Activated CD4-positive, alpha-beta T cell treated with anti-CD3 and anti-CD28 coated beads, Interleukin-2, amount 10 ng/mL, durations not matched to agents 7 days and 5 days (primary cell): ENCODE results near the gene CPNE2. TPM values are rescaled to one million over a fixed set of nuclear protein-coding genes. Genes with fewer than 3 reads are reported as not detected.
A peak's percentile ranks its signal among the peaks of the same experiment; 100 is the strongest.

Experiments
- CTCF ChIA-PET: fragments of 350-600 bp; sonication (Branson Sonifier 250); formaldehyde crosslinking; loops from one replicate; lab custom pipeline; 2021; ENCODE audit warnings: antibody characterized with exemption; lab: Charles Lee
- POLR2A ChIA-PET: fragments of 350-600 bp; sonication (Branson Sonifier 250); formaldehyde crosslinking; loops from one replicate; lab custom pipeline; 2021; ENCODE audit warnings: antibody characterized with exemption; lab: Charles Lee
- DNase-seq: peaks from one replicate; pipeline ENCODE4 v3.0.0-alpha.2; 2020
- H3K27ac Mint-ChIP-seq: one replicate; pipeline ENCODE4 v1.8.0; 2021; ENCODE audit warnings: mild to moderate bottlenecking, moderate library complexity, mixed read lengths
- H3K27me3 Mint-ChIP-seq: one replicate; pipeline ENCODE4 v1.8.0; 2021; ENCODE audit warnings: mixed read lengths
- H3K36me3 Mint-ChIP-seq: one replicate; pipeline ENCODE4 v1.8.0; 2021; ENCODE audit warnings: low read depth, mixed read lengths
- H3K4me1 Mint-ChIP-seq: one replicate; pipeline ENCODE4 v1.8.0; 2021; ENCODE audit warnings: mixed read lengths
- H3K4me3 Mint-ChIP-seq: one replicate; pipeline ENCODE4 v1.8.0; 2021; ENCODE audit warnings: mild to moderate bottlenecking, moderate library complexity, mixed read lengths
- H3K9me3 Mint-ChIP-seq: one replicate; pipeline ENCODE4 v1.8.0; 2021; ENCODE audit warnings: mixed read lengths
- total RNA-seq, 2 experiments: library from RNA; stranded (reverse); gene quantifications; one replicate each; pipeline ENCODE4 v1.2.3, GENCODE V29; 2021

Gene CPNE2
- total RNA-seq, 2 experiments from 2014 or later: 3.1 to 3.6 TPM

GRCh38 chr16:57153841-57154240, 61.5 kb downstream of the CPNE2 start:
- H3K36me3 Mint-ChIP-seq: peaks cover 46% of the 10 kb centered on the region
- no peak overlapping the region for H3K4me3 Mint-ChIP-seq
- H3K27me3 Mint-ChIP-seq: no peaks in the 10 kb centered on the region
- H3K4me1 Mint-ChIP-seq: peaks cover 36% of the 10 kb centered on the region
- H3K27ac Mint-ChIP-seq: no peak overlapping the region
- no peaks in the 10 kb centered on the region for H3K9me3 Mint-ChIP-seq
- DNase-seq: no peak
- ChIA-PET CTCF (interaction anchor here (1.1 to 2.1 kb wide), 3 partner anchors 9 to 35 kb away, joined by 3 to 6 read pairs (median 5); no protein-coding TSS in a partner anchor), POLR2A (no interaction called here)

GRCh38 chr16:57155702-57156350, 63.4 kb downstream of the CPNE2 start:
- Mint-ChIP-seq H3K9me3 (no peaks in the 10 kb centered on the region), H3K4me1 (peaks cover 40% of the 10 kb centered on the region), H3K36me3 (peaks cover 58% of the 10 kb centered on the region), H3K27me3 (no peaks in the 10 kb centered on the region), H3K27ac (peak overlapping the region; percentile 28), H3K4me3 (no peak overlapping the region)
- DNase-seq: no peak
- ChIA-PET POLR2A (interaction anchor here (0.6 kb wide), 1 partner anchor 35 kb away, joined by 3 read pairs; no protein-coding TSS in a partner anchor), CTCF (interaction anchor here (0.7 to 1.6 kb wide), 6 partner anchors 15 to 479 kb away, joined by 3 to 7 read pairs (median 3); partner anchors contain the start of gene CPNE2)

GRCh38 chr16:57156351-57156703, 63.9 kb downstream of the CPNE2 start:
- H3K4me1 Mint-ChIP-seq: peaks cover 40% of the 10 kb centered on the region
- no peaks in the 10 kb centered on the region for H3K9me3 Mint-ChIP-seq
- H3K36me3 Mint-ChIP-seq: peaks cover 62% of the 10 kb centered on the region
- CTCF ChIA-PET: interaction anchor here (0.7 to 1.6 kb wide), 4 partner anchors 22 to 72 kb away, joined by 3 to 7 read pairs (median 4); partner anchors contain the start of gene CPNE2
- peak overlapping the region; percentile 28 for H3K27ac Mint-ChIP-seq
- no peak overlapping the region for H3K4me3 Mint-ChIP-seq
- DNase-seq: no peak
- H3K27me3 Mint-ChIP-seq: no peaks in the 10 kb centered on the region
- POLR2A ChIA-PET: no interaction called here

DNA sequence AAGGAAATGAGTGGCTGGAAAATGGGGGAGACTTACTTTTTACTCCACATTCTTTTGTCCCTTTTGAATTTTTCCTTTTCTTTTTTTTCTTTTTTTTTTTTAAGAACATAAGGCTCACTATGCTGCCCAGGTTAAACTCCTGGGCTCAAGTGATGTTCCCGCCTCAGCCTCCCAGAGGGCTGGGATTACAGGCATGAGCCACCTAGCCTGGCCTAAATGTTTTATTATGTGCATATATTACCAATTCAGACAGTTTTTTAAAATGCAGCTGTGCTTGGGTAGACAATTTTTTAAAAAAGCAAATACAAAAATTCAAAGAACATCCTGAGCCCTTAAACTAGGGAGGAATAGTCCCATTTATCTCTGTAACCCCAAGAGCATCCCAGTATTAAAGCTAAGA, 65.2 kb downstream of the CPNE2 start:
- no peaks in the 10 kb centered on the region for H3K27me3 Mint-ChIP-seq
- H3K9me3 Mint-ChIP-seq: no peaks in the 10 kb centered on the region
- H3K27ac Mint-ChIP-seq: no peak overlapping the region
- POLR2A ChIA-PET: no interaction called here
- CTCF ChIA-PET: no interaction called here
- H3K4me3 Mint-ChIP-seq: no peak overlapping the region
- DNase-seq: no peak
- peaks cover 58% of the 10 kb centered on the region for H3K36me3 Mint-ChIP-seq
- H3K4me1 Mint-ChIP-seq: peaks cover 28% of the 10 kb centered on the region

GRCh38 chr16:57159447-57159846, 67.1 kb downstream of the CPNE2 start:
- ChIA-PET CTCF (interaction anchor here (0.7 to 1.3 kb wide), 3 partner anchors 24 to 63 kb away, joined by 3 to 4 read pairs (median 4); no protein-coding TSS in a partner anchor), POLR2A (no interaction called here)
- H3K27ac Mint-ChIP-seq: peak overlapping the region; percentile 7
- no peaks in the 10 kb centered on the region for H3K27me3 Mint-ChIP-seq
- no peak overlapping the region for H3K4me3 Mint-ChIP-seq
- peaks cover 55% of the 10 kb centered on the region for H3K36me3 Mint-ChIP-seq
- no peak for DNase-seq
- no peaks in the 10 kb centered on the region for H3K9me3 Mint-ChIP-seq
- peaks cover 26% of the 10 kb centered on the region for H3K4me1 Mint-ChIP-seq

DNA sequence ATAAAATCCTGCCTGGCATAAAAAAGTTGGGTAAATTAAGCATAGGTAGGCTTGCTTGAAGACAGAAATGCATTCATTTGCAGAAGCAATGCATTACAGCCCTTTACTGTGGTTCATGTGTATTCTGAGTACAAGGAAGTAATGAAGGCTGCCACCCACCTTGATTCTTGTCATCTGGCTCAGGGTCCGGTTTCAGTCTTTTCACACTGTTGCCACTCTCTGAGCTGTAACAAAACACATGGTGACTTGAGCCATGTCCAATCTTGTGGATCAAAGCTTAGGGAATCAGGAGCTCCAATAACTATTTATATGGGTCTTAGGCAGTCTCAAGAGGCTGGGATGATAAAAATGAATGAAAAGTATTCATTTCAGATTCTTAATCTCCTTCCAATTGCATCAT, 71.5 kb downstream of the CPNE2 start:
- ChIA-PET CTCF (no interaction called here), POLR2A (no interaction called here)
- H3K4me1 Mint-ChIP-seq: peaks cover 10% of the 10 kb centered on the region
- H3K27me3 Mint-ChIP-seq: no peaks in the 10 kb centered on the region
- H3K27ac Mint-ChIP-seq: no peak overlapping the region
- H3K36me3 Mint-ChIP-seq: peaks cover 49% of the 10 kb centered on the region
- H3K4me3 Mint-ChIP-seq: no peak overlapping the region
- no peak for DNase-seq
- no peaks in the 10 kb centered on the region for H3K9me3 Mint-ChIP-seq

- POLR2A ChIA-PET: no interaction called here
- CTCF ChIA-PET: no interaction called here
- no peaks in the 10 kb centered on the region for H3K9me3 Mint-ChIP-seq
- no peak overlapping the region for H3K4me3 Mint-ChIP-seq
- H3K4me1 Mint-ChIP-seq: peaks cover 9% of the 10 kb centered on the region
- H3K36me3 Mint-ChIP-seq: peaks cover 46% of the 10 kb centered on the region
- H3K27me3 Mint-ChIP-seq: no peaks in the 10 kb centered on the region
- DNase-seq: no peak
- no peak overlapping the region for H3K27ac Mint-ChIP-seq
Observed at GRCh38 chr16:57165483-57165882, 73.1 kb downstream of the CPNE2 start.

- no peaks in the 10 kb centered on the region for H3K9me3 Mint-ChIP-seq
- no peaks in the 10 kb centered on the region for H3K27me3 Mint-ChIP-seq
- POLR2A ChIA-PET: no interaction called here
- peaks cover 45% of the 10 kb centered on the region for H3K36me3 Mint-ChIP-seq
- no peak overlapping the region for H3K27ac Mint-ChIP-seq
- CTCF ChIA-PET: interaction anchor here (1.9 kb wide), 1 partner anchor 79 kb away, joined by 5 read pairs; no protein-coding TSS in a partner anchor
- H3K4me1 Mint-ChIP-seq: peaks cover 6% of the 10 kb centered on the region
- DNase-seq: no peak
- H3K4me3 Mint-ChIP-seq: no peak overlapping the region
Observed at GRCh38 chr16:57165938-57166337, 73.6 kb downstream of the CPNE2 start.

DNA sequence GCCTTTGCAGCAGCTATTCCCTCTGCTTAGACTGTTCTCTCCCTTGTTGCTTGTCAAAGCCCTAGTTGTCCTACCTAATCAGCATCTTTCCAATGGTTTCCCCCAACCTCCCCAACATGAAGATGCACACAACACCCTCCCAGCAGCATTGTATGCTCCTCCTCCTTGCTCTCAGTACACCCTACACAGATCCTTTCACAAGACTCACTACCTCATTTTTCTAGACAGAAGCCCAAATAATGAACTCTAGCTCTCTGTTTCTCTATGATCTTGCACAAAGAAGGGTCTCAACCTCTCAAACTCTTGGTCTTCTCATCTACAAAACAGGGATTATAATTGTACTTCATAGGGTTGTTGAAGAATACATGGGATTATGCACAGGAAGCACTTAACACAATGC, 74.1 kb downstream of the CPNE2 start:
- POLR2A ChIA-PET: no interaction called here
- no peak for DNase-seq
- Mint-ChIP-seq H3K9me3 (no peaks in the 10 kb centered on the region), H3K4me3 (no peak overlapping the region), H3K4me1 (peaks cover 5% of the 10 kb centered on the region), H3K27me3 (no peaks in the 10 kb centered on the region), H3K36me3 (peaks cover 47% of the 10 kb centered on the region), H3K27ac (no peak overlapping the region)
- CTCF ChIA-PET: interaction anchor here (1.9 kb wide), 1 partner anchor 80 kb away, joined by 5 read pairs; no protein-coding TSS in a partner anchor

GRCh38 chr16:57166951-57167350, 74.6 kb downstream of the CPNE2 start:
- Mint-ChIP-seq H3K4me3 (no peak overlapping the region), H3K27me3 (no peaks in the 10 kb centered on the region), H3K4me1 (peaks cover 5% of the 10 kb centered on the region), H3K9me3 (no peaks in the 10 kb centered on the region), H3K36me3 (peaks cover 51% of the 10 kb centered on the region), H3K27ac (no peak overlapping the region)
- ChIA-PET CTCF (interaction anchor here (1.9 kb wide), 1 partner anchor 80 kb away, joined by 5 read pairs; no protein-coding TSS in a partner anchor), POLR2A (no interaction called here)
- DNase-seq: no peak

DNA sequence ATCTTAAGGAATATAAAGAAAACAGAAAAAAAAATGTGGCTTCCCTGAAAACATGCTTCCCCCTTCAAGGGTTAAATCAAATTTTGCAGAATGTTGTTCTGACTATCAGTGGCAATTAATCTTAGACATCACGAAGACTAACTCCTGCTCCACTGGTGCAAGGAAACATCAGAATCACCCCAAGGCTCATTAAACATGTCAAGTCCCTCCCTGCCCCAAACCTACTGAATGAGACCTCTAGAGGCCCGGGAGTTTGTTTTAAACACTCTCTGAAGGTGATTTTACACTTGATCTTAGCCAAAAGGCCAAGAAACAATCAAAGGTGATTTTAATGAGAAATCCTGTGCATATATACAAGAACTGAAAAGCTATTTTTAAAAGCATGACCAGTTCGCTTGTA, 75.2 kb downstream of the CPNE2 start:
- Mint-ChIP-seq H3K4me1 (peaks cover 5% of the 10 kb centered on the region), H3K9me3 (no peaks in the 10 kb centered on the region), H3K4me3 (no peak overlapping the region), H3K27me3 (no peaks in the 10 kb centered on the region), H3K36me3 (peaks cover 56% of the 10 kb centered on the region), H3K27ac (no peak overlapping the region)
- ChIA-PET POLR2A (no interaction called here), CTCF (interaction anchor here (1.0 to 1.9 kb wide), 2 partner anchors 74 to 81 kb away, joined by 3 to 5 read pairs; no protein-coding TSS in a partner anchor)
- no peak for DNase-seq

DNA sequence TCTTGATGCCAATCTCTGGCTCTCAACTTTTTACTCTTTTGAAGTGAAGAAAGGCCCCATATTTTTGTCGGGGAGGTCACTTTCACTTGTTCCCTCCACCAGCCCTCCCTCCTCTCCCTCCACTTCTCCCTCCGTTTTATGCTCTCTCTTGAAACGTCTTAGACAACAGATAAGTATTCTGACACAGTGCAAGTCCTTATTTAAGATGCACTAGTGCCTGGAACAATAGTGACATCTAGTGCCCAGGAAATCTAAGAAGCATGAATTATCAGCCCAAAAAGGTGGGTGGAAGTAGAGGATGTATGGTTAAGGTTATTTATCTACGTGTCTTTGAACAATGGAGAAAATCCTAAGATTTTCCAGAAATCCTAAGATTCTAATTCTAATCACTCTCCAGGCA, 75.6 kb downstream of the CPNE2 start:
- Mint-ChIP-seq H3K27ac (no peak overlapping the region), H3K9me3 (no peaks in the 10 kb centered on the region), H3K4me1 (peaks cover 5% of the 10 kb centered on the region), H3K4me3 (no peak overlapping the region), H3K36me3 (peaks cover 60% of the 10 kb centered on the region), H3K27me3 (no peaks in the 10 kb centered on the region)
- ChIA-PET POLR2A (no interaction called here), CTCF (interaction anchor here (1.0 to 1.9 kb wide), 2 partner anchors 75 to 81 kb away, joined by 3 to 5 read pairs; no protein-coding TSS in a partner anchor)
- DNase-seq: peak; percentile 58

- Mint-ChIP-seq H3K27ac (no peak overlapping the region), H3K36me3 (peaks cover 55% of the 10 kb centered on the region), H3K9me3 (no peaks in the 10 kb centered on the region), H3K4me1 (peaks cover 5% of the 10 kb centered on the region), H3K4me3 (no peak overlapping the region), H3K27me3 (no peaks in the 10 kb centered on the region)
- DNase-seq: no peak
- POLR2A ChIA-PET: interaction anchor here (0.7 kb wide), 1 partner anchor 58 kb away, joined by 3 read pairs; no protein-coding TSS in a partner anchor
- CTCF ChIA-PET: interaction anchor here (0.6 to 0.9 kb wide), 3 partner anchors 8 to 226 kb away, joined by 3 to 4 read pairs (median 4); partner anchors contain the start of gene CPNE2
Observed at GRCh38 chr16:57169327-57169726, 76.9 kb downstream of the CPNE2 start.
